DMS153 treated with DMSO at 0.1 percent for 48 hours (cell line): ENCODE data around the gene VSIG10L2.

ENCODE experiments used
- DNase-seq: peaks from one replicate; lab custom pipeline; 2025; ENCODE audit not compliant: unreplicated experiment; lab: John Stamatoyannopoulos, UW

The VSIG10L2 gene

GRCh38 chr11:125999234-125999880, 53.5 kb downstream of the VSIG10L2 start:
- no peak for DNase-seq

GRCh38 chr11:126002181-126002580, 56.3 kb downstream of the VSIG10L2 start:
- DNase-seq = no peak
